ENCODE measurements around the gene KBTBD12. TPM values are rescaled to one million over a fixed set of nuclear protein-coding genes. Genes with fewer than 3 reads are reported as not detected.

The KBTBD12 gene
- total and polyA plus RNA-seq, 11 donors = 13.2 to 47.1 (median 29.7) TPM

DNA sequence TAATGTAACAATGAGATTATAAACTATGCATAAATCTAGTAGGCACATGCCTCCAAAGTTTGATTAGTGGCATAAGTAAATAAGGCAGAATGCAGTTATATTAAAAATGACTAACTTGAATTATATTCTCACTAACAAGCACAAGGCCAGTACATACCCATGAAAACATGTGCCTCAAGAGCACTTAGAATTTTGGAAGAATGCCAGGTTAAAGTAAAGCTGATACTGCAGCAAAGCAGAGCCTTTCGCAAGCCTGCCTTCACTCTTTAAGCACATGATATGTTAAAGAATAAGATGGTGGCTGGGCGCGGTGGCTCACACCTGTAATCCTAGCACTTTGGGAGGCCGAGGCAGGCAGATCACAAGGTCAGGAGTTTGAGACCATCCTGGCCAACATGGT, 49.0 kb downstream of the KBTBD12 start:
- DNase-seq = no peak
- Histone ChIP-seq H3K36me3 (peaks cover 0 to 7% (median 0%) of the 10 kb centered on the region in 9 donors), H3K27ac (peak overlapping the region in 8 of 12 donors; percentile 22 to 76 (median 46)), H3K4me1 (peaks cover 0 to 33% (median 7%) of the 10 kb centered on the region in 12 donors), H3K27me3 (no peaks in the 10 kb centered on the region), H3K4me3 (no peak overlapping the region), H3K9me3 (no peaks in the 10 kb centered on the region)
- intact Hi-C loops (cut with DNase I) = loop anchor here in 5 of 10 donors (5.0 to 10.0 kb wide), 6 partner anchors 109 to 312 kb away; no protein-coding TSS in a partner anchor
- ATAC-seq = peak in 3 of 4 donors; percentile 48 to 61 (median 59)
- TF ChIP-seq, protein P1, sequence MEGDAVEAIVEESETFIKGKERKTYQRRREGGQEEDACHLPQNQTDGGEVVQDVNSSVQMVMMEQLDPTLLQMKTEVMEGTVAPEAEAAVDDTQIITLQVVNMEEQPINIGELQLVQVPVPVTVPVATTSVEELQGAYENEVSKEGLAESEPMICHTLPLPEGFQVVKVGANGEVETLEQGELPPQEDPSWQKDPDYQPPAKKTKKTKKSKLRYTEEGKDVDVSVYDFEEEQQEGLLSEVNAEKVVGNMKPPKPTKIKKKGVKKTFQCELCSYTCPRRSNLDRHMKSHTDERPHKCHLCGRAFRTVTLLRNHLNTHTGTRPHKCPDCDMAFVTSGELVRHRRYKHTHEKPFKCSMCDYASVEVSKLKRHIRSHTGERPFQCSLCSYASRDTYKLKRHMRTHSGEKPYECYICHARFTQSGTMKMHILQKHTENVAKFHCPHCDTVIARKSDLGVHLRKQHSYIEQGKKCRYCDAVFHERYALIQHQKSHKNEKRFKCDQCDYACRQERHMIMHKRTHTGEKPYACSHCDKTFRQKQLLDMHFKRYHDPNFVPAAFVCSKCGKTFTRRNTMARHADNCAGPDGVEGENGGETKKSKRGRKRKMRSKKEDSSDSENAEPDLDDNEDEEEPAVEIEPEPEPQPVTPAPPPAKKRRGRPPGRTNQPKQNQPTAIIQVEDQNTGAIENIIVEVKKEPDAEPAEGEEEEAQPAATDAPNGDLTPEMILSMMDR (IDR thresholded peaks at IDR 0.05) = no peak
- TF ChIP-seq POLR2A (IDR thresholded peaks at IDR 0.05) = no peak
- WGBS, 4 donors = 52 to 55% (median 53%) methylated on average over 4 of the region's 4 CpGs

DNA sequence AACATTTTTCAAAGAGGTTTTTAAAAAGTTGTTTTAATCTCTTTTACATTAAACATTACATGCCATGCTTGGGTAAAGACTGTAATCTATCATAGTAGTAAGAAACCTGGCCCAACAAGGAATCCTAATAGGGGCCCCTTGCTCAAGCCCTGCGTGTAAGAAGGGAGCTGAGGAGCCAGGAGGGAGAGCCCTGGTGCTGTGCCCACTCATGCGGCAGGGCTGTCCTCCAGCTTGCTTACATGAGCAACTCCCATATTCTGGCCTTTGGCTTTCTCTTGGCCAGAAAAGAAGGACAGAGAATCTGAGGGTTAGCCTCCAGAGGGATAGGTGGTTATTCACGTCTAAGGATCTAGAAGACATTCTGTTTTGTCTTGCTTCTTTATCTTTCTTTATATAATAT, 49.8 kb downstream of the KBTBD12 start:
- Histone ChIP-seq H3K4me1 (peaks cover 0 to 26% (median 6%) of the 10 kb centered on the region in 12 donors), H3K27me3 (no peaks in the 10 kb centered on the region), H3K9me3 (no peaks in the 10 kb centered on the region), H3K27ac (peak overlapping the region in 9 of 12 donors; percentile 2 to 76 (median 44)), H3K36me3 (peaks cover 0 to 12% (median 0%) of the 10 kb centered on the region in 9 donors), H3K4me3 (no peak overlapping the region)
- intact Hi-C loops (cut with DNase I) = loop anchor here in 5 of 10 donors (5.0 to 10.0 kb wide), 6 partner anchors 110 to 313 kb away; no protein-coding TSS in a partner anchor
- DNase-seq (peak in 1 of 5 donors; percentile 46), ATAC-seq (peak in 3 of 4 donors; percentile 41 to 59 (median 47))
- 68 to 79% (median 68%) methylated on average over 3 of the region's 3 CpGs for WGBS, 4 donors
- TF ChIP-seq, protein P1 (IDR thresholded peaks at IDR 0.05) = no peak
- no peak for TF ChIP-seq POLR2A (IDR thresholded peaks at IDR 0.05)

DNA sequence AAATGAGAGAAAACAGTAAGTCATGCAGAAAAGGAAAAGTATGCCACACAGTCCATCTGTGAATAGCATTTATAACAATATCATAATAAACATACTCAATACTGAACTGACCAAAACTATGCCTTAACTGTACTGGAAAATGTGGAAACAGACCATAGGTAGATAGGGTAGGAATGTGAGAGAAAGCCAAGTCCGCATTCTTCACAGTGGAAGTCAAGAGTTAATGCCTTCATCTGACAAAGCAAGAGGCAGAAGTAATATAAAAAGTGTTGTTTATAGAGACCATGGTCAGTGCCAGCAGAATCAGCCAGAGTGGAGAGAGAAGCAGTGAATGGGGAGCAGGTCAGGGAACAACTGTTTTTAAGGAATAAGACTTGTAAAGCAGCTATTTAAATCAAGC, 52.3 kb downstream of the KBTBD12 start:
- no peaks in the 10 kb centered on the region for H3K27me3 ChIP-seq
- DNase-seq (no peak), ATAC-seq (no peak)
- no peaks in the 10 kb centered on the region for H3K9me3 ChIP-seq
- peaks cover 0 to 8% (median 0%) of the 10 kb centered on the region in 12 donors for H3K4me1 ChIP-seq
- peaks cover 0 to 12% (median 0%) of the 10 kb centered on the region in 9 donors for H3K36me3 ChIP-seq
- intact Hi-C loops (cut with DNase I) = loop anchor here in 3 of 10 donors (10.0 kb wide), 4 partner anchors 113 to 203 kb away; no protein-coding TSS in a partner anchor
- TF ChIP-seq POLR2A (IDR thresholded peaks at IDR 0.05) = no peak
- TF ChIP-seq, protein P1 (IDR thresholded peaks at IDR 0.05) = no peak
- H3K27ac ChIP-seq = no peak overlapping the region
- H3K4me3 ChIP-seq = no peak overlapping the region
- 70 to 90% (median 82%) methylated on average over 1 of the region's 1 CpG for WGBS, 4 donors

DNA sequence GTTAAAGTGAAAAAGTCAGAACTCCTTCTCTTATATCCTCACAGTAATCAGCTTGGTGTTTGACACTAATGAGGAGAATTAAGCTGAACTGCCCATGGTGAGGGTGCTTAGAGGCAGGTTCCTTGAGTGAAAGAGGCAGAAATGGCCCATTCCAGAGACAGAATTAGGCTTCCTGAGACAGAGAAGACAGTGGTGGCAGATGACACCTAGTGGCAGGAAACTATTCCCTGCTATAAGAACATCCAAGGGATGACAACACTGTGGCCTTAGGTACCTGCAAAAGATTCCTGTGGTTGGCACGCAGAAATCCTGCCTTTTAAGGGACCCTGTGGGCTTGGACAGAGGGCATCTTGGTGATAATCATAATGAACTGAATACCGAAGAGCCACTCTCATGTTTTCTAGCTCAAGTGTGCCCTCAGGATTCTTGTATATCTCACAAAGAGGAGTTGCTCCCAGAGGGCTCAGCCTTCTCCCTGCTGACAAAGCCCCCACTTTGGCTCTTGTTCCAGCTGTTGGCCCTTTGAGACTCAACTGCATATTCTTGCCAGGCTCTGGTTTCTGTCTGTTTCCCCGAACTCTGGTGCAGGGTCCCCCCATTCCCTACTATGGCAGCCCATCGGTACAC, 56.0 kb downstream of the KBTBD12 start:
- TF ChIP-seq, protein P1 (IDR thresholded peaks at IDR 0.05) = peak; percentile 46 to 80 (median 68)
- no peak for TF ChIP-seq POLR2A (IDR thresholded peaks at IDR 0.05)
- Histone ChIP-seq H3K27ac (no peak overlapping the region), H3K4me1 (peaks cover 0 to 8% (median 0%) of the 10 kb centered on the region in 12 donors), H3K36me3 (peaks cover 0 to 9% (median 0%) of the 10 kb centered on the region in 9 donors), H3K27me3 (no peaks in the 10 kb centered on the region), H3K4me3 (no peak overlapping the region), H3K9me3 (no peaks in the 10 kb centered on the region)
- ATAC-seq (peak in 3 of 4 donors; percentile 79 to 86 (median 85)), DNase-seq (no peak)
- 64 to 69% (median 66%) methylated on average over 4 of the region's 4 CpGs for WGBS, 4 donors
- intact Hi-C loops (cut with DNase I) = loop anchor here in 9 of 10 donors (1.0 to 10.0 kb wide), 10 partner anchors 116 to 396 kb away; no protein-coding TSS in a partner anchor

Measured in heart left ventricle (tissue), 16 donors.